Measurements from ENCODE around the gene SAMD11.
"Not testable (repeated sequence)": the region's sequence is repeated elsewhere in the genome, so short reads cannot be mapped to it uniquely, and the experiment has no call there.

The SAMD11 gene

DNA sequence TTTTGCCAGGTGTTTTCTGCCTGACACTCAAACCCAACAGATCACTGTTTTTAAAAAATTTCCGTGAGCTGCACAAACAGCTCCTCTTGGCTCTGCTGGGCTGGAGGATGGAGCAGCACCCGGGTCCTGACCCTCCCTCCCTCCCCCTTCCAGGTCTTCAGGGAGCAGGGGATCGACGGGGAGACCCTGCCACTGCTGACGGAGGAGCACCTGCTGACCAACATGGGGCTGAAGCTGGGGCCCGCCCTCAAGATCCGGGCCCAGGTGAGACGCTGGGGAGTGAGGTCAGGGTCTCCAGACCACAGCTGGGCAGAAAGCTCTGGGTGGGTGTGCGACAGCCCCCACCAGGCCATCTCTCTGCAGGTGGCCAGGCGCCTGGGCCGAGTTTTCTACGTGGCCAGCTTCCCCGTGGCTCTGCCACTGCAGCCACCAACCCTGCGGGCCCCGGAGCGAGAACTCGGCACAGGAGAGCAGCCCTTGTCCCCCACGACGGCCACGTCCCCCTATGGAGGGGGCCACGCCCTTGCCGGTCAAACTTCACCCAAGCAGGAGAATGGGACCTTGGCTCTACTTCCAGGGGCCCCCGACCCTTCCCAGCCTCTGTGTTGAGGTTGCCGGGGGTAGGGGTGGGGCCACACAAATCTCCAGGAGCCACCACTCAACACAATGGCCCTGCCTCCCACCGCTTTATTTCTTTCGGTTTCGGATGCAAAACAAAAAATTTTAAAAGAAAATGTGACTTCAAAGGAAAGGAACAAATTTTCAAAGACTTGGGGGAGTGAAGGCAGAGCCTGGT, 20.0 kb downstream of the SAMD11 start:
- DNase-seq (ENCODE audit: low read depth): no peak

DNA sequence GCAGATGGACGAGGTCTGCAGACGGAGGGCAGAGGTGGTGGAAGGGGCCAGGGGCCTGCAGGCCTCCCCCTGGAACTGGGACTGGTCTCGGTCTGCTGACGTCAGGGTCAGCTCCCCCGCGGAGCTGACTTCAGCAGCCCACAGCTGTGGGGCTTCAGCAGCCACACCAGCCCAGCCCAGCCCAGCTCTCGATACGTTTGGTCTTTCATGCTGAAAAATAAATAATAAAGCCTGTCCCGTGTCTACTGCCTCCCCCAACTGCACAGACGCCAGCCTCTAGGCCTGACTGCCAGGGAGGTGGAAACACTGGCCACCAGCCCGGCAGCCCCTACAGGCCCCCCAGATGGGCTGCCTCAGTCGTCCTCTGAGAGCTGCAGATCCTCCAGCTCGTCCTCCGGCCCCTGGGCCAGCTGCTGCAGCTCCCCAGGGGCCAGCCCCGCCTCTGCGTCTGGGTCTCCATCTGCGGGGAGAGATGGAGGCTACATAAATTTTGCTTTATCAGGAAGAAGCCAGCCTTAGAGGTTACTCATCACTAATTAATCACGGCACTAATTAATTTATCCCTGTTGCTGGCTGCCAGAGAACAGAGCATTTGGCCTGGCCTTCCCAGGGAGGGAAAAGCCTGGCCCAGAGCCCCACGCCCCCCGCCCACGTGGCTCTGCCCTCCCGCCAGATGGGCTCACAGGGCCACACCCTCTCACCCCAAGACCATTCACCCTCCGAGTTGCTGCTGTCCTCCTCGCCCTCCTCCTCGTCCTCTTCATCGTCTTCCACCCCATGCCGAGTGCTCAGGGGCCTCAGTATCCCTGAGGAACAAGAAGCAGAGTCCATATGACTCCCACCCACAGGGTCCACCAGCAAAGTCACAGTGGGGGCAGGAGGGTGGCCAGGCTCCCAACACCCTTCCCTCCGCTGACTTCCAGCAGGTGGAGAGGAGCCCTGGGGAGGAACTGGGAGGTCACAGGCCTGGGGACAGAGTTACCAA, 20.9 kb downstream of the SAMD11 start:
- DNase-seq (ENCODE audit: low read depth): no peak

DNA sequence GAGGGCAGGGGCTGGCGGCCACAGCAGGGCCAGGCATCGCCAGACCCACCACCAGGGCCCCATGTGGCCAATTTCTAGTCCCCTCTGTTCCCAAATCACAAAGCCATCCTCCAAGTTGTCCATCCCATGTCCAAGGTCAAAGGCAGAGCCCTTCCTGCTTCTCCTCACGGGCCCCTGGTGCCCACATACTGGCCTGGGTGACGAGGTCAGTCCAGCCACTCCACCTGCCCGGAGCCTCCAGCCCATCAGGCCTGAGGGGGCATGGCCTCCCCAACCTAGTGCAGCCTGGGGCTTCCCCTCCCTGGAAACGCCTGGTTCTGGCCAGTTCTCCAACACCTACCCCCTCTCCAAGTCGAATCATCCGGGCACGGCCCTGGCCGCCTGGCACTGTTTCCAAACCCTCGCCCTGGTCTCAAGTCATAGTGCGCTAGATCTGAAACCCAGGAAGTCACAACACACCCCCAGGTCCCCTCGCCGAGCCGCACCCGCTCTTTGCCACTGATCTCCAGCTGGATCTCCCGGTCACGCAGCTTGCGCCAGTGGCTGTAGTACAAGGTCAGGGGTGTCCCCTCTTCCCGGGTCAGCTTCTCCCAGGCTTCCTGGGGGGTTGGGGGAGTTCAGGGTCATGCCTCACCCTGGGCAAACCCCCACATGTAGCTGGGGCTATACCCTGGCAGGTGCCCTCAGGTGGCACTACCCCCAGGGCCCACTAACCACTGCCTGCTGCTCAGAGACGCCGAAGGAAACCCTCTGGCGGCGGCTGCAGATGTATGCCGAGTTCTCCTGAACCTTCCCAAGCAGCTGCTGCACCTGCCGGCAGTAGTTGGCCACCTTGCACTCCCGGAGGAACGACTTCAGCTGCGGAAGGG, 22.2 kb downstream of the SAMD11 start:
- DNase-seq (ENCODE audit: low read depth): no peak

DNA sequence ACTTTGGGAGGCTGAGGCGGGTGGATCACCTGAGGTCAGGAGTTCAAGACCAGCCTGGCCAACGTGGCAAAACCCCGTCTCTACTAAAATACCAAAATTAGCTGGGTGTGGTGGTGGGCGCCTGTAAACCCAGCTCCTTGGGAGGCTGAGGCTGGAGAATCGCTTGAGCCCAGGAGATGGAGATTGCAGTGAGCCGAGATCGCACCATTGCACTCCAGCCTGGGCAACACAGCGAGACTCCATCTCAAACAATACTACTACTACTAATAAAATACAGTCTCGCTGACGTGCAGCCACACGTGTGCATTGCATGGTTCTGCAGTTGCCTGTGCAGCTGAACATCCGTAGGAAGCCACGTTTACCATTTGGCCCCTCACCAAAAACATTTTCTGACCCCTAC, 23.1 kb downstream of the SAMD11 start:
- DNase-seq (ENCODE audit: low read depth): not testable (repeated sequence)

DNA sequence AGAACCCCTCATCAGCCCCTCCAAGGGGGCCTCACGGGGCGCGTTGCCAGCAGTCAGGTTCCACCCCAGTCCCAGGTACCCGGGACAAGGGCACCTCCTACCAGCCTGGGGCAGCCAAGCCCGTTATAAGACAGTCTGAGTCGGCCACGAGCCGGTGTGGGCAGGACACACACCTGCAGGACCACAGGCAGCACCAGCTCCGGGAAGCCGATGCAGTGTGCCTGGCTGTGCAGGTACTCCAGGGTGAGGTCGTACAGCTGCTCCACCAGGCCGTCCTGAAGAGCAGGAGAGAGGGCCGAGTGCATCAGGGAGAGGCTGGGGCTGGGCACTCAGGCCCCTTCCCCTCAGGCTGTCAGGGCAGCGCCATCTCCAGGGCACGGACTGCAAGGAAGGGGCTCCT, 24.2 kb downstream of the SAMD11 start:
- DNase-seq (ENCODE audit: low read depth): no peak

DNA sequence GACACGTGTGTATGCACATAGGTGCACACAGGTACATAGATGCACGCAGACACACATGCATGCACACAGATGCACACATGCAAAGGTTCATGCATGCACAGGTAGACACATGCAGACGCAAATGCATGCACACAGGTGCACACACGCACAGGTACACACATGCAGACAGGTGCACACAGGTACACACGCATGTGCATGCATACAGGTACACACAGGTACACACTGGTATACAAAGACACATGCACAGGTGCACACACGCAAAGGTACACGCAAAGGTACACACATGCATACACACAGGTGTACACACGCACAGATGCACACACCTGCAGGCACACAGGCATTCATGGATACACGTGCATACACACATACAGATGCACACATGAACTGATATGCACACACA, 26.5 kb downstream of the SAMD11 start:
- no peak for DNase-seq (ENCODE audit: low read depth)

DNA sequence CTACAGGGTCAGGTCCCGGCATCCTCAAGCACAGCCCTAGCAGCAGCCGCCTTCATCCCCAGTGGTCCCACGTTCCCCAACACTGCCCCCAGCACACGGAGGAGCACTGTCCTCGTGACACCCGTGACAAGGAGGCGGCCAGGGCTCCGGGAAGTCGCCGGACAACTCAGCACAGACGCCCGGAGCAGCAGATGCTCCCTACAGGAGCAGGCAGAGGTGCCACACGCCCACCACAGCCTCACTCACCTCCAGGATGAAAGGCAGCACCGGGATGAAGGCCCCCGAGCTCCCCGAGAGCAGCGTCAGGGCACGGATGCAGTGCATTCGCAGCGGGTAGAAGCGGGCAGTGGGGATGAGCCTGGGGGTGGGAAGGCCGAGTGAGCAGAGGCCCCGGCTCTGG, 27.2 kb downstream of the SAMD11 start:
- DNase-seq (ENCODE audit: low read depth): no peak

DNA sequence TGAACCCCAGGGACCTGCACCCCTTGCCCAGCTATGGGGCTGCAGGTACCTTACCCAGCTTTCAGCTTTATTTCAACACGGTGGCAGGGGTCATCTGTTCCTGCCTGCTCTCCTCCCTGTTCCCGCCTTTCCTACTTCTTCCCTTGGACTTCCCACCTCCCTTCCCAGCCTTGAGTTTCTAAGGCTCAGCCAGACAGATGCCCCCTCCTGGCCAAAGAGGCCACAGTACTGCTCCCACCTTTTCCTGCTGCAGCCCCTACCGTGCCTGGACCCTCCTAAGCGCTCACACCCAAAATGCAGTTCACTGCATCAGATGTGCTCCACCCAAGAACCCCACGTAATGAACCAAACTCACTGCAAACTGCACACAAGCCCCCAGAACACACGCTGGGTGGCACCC, 27.6 kb downstream of the SAMD11 start:
- DNase-seq (ENCODE audit: low read depth): no peak

DNA sequence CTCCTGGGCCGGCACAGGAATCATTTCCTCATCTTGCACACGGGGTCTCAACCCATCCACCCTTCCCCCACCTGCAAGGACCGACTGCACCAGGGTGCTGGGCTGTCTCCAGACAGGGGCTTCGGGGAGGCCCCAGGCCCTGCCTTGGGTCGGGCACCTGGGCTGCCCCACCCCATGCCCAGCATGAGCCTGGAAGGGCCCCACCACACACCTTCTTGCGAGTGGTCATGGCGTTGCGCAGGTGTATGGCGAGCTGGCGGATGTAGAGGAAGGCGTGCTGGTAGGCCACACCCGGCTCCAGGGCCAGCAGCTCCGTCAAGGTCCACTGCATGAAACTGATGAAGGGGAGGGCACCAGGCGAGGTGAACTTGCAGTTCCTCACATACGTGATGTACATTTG, 28.5 kb downstream of the SAMD11 start:
- DNase-seq (ENCODE audit: low read depth): no peak

DNA sequence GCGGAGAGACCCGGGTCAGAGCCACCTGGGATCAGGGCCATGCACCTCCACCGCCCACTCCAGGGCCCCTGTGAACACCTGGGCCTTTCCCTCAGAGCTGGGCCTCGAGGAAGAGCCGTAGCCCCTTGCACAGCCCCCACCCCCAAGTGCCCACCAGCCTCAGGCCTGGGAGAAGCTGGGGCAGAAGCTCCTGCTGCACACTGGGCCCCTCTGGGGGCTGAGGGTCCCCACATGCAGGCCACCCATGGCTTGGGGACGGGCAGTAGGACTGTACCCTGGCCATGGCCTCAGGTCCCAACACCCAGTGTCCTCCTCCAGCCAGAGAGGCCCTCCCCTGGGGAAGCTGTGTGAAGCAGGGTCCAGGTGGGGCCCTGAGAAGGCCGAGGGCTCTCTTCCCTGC, 28.9 kb downstream of the SAMD11 start:
- no peak for DNase-seq (ENCODE audit: low read depth)

DNA sequence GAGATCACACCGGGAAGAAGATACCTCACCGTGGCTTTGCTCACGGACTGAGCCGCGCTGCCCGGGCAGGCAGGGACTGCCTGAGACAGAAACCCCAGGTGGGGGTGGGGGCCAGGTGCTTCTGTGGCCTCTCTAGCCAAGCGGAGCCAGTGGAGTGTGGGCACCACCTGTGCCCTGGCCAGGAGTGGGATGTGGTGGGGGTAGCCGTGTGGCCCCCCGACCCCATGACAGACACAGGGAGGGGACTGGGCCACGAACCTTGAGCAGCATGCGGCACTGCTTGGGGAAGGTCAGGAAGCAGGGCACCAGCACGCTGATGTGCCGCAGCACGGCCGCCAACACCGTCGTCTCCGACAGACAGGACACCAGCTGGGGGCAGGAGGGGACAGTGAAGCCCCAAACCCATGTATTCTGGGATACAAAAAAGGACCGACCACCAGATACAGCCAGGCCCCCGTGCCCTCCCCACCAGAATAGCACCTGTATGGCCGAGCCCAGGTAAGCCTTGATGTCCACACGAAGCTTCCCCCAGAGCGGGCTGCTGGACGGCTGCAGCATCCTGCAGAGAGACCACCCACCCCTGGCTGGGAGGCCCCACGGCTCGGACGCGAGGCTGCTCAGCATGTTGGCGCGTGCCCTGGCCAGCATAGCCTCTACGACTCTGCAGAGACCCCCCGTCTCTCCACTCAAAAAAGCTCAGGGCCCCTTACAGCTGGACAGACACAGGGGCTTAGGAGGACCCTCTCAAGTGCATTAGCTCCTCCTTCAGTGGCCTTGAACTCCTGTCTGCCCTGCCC, 30.0 kb downstream of the SAMD11 start:
- no peak for DNase-seq (ENCODE audit: low read depth)

DNA sequence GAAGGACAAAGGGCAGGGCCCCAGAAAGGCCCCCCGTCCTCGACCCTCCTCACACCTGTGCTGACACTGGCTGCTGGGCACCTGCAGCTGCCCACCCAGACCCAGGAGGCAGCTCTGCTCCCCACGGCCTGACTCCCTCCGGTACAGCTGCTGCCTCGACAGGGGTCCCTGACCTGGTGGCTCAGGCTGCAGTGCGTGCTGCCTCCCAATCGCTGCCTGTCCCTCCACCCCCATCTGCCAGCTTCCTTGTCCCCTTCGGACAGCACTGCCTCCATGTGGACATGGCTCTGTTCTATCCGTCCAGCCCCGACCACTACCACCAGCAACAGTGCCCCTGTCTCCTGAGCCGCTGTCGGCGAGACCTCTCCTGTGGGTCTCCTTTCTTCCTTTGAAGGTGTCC, 31.2 kb downstream of the SAMD11 start:
- DNase-seq (ENCODE audit: low read depth): no peak

DNA sequence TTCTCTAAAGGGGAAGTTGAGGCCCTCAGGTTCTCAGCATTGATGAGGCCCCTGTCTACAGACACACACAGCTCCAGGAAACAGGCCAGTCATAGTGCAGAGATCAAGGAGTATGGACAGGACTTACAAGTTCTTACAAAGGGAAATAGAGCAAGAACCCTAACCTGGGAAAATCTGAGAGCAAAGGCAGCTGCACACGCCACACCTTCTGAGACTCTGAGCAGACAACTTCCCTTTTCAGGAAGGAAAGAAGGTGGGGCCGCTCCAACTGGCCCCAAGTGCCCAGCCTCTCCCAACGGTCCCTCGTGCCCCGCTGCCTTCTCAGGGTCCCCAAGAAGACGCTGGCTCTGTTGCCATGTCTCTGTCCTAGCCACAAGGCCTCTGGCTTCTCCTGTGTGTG, 31.8 kb downstream of the SAMD11 start:
- no peak for DNase-seq (ENCODE audit: low read depth)

DNA sequence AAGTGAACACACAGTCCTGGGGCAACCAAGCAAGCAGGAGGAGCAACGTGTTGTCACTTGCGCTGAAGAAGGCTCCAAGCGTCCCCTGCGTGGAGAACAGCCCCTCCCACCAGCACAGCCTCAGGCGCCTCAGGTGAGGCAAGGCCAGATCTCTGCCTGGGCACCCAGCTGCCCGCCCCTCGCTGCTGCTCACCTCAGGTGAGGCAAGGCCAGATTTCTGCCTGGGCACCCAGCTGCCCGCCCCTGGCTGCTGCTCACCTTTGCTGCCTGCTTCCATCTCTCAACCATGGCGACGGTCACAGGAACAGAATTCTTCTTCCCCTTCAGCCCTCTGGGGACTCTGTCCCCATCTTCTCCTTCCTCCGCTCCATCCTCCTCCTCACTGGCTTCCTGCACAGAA, 32.9 kb downstream of the SAMD11 start:
- DNase-seq (ENCODE audit: low read depth): no peak

DNA sequence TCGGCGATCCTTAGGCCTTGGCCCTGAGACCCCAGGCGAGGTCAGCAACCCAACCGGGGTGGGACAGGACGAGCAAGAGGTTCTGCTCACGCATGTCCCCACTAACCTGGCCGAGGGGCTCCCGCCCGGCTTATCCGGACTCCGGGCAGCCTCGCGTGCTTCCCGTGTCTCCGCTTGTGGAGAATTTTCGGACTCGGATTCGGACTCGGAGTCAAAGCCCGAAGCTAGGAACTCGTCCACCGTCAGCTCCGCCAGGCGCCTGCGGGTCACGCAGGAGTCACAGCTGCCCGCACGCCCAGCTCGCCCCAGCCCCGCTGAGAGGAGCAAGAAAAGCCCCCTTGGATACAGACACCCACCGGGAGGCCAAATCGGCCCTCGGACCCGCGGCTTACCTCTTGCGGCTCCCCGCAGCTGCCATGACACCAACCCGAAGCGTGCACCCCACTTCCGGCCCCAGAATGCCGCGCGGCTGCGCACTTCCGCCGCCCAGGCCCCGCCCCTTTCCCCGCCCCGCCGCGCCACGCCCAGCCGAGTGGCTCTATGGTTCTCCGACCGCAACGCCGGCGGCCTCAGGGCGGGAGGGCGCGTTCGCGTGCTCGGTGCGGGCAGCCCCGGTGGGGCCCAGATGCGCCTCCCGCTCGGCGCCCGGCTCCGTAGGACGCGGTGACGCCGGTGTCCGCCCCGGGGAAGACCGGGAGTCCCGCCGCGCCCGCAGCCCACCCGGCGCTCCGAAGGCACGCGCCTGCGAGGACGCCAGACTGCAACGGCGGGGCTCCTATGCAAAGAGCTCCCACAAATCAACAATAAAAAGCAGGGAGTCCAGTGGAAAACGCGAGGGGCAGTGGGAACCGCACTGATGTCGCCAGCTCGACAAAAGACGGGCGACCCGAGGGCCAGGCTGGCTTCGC, 35.4 kb downstream of the SAMD11 start, which contains the start of gene NOC2L:
Gene NOC2L, minus strand, starts transcription at position 434 of the 908 bp plus-strand sequence. Its CDS starts 16 bp downstream, at position 418.
- DNase-seq (ENCODE audit: low read depth): peak; percentile 94

DNA sequence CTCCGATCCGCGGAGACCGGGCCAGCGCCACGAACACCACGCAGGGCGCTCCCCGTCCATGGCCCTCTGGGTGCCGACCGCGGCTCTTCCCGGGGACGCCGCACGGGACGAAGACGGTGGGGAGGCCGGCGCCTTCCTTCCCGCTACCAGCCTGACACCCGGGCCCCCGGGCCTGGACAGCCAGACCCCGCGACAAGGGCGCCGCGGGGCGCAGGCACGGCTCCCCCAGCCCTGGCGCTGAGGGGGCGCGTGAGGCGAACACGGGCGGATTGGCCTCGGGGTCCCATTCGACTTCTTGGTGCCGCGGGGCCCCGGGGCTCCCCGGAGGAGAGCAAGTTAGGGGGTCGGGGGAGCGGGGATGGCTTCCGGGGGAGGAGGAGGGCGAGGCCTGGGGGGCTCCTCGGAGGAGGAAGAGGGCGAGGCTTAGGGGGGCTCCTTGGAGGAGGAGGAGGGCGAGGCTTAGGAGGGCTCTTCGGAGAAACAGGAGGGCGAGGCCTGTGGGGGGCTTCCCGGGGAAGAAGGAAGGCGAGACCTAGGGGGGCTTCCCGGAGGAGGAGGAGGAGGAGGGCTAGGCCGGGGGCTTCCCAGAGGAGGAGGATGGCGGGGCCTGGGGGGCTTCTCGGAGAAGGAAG, 36.1 kb downstream of the SAMD11 start:
- DNase-seq (ENCODE audit: low read depth): no peak

DNA sequence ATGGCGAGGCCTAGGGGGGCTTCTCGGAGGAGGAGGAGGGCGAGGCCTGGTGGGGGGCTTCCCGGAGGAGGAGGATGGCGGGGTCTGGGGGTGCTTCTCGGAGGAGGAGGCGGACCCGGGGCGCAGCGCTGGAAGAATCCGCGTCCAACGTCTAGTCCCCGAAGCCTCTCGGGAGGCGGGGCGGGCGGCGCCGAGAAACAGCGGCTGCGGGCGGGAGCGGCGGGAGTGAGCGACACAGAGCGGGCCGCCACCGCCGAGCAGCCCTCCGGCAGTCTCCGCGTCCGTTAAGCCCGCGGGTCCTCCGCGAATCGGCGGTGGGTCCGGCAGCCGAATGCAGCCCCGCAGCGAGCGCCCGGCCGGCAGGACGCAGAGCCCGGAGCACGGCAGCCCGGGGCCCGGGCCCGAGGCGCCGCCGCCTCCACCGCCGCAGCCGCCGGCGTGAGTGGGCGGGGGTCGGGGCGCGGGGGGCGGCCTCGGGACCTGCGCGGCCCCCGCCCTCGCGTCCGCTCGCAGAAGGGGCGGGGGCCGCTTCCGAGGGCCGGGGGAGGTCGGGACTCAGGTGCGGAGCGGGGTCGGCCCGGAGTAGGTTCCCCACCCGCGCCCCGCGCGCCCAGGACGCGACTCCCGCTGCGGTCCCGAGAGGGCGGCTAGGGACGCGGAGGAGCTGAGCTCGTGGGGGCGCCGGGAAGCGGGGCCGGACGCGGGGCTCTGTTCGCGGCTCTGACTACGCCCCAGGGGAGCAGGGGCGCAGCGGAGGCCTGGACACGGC, 36.8 kb downstream of the SAMD11 start, which contains the start of gene KLHL17:
Gene KLHL17, plus strand, starts transcription at position 222 of the 769 bp plus-strand sequence. Its CDS starts 110 bp downstream, at position 332.
- peak; percentile 50 for DNase-seq (ENCODE audit: low read depth)

DNA sequence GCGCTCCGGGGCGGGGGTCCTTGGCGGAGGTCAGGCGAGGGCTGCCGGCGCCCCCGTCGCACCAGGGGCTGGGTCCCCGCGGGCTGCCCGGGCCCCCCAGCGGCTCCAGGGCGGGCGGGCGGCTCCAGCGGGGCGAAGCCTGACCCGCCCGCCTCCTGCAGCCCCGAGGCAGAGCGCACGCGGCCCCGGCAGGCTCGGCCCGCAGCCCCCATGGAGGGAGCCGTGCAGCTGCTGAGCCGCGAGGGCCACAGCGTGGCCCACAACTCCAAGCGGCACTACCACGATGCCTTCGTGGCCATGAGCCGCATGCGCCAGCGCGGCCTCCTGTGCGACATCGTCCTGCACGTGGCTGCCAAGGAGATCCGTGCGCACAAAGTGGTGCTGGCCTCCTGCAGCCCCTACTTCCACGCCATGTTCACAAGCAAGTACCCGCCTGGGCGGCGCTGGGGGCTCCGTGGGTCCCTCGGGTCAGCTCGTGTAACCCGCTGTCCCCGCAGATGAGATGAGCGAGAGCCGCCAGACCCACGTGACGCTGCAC, 37.5 kb downstream of the SAMD11 start:
- DNase-seq (ENCODE audit: low read depth): no peak
